Spleen (tissue), 11 donors: ENCODE results near the gene GJA3. TPM values are rescaled to one million over a fixed set of nuclear protein-coding genes. Genes with fewer than 3 reads are reported as not detected.

Experiments
- DNase-seq: peaks from one replicate; pipeline ENCODE4 v3.0.0-alpha.2; 2020
- H3K27ac ChIP-seq, 8 donors: fragments of 200-600 bp; sonication (generic) in 7 of 8; 1 replicate in 4 of 8; 2 replicates in 4 of 8; pipeline versions ENCODE4 v1.5.0 to v1.8.0; 2016 to 2021; ENCODE audit warnings: inconsistent platforms in 4 of 8, mild to moderate bottlenecking in 4 of 8, moderate library complexity in 1 of 8
- H3K27me3 ChIP-seq, 7 donors: fragments of 200-600 bp; sonication (generic) in 6 of 7; replicated peaks in 1 of 7; 1 replicate in 4 of 7; 2 replicates in 3 of 7; pipeline versions ENCODE4 v1.5.0 to v1.8.0; 2016 to 2021; ENCODE audit warnings: inconsistent platforms in 3 of 7, mild to moderate bottlenecking in 1 of 7
- H3K36me3 ChIP-seq, 6 donors: fragments of 200-600 bp; sonication (generic) in 5 of 6; 1 replicate in 4 of 6; 2 replicates in 2 of 6; pipeline versions ENCODE4 v1.5.0 to v1.8.0; 2016 to 2021; ENCODE audit warnings: inconsistent platforms in 2 of 6
- H3K4me1 ChIP-seq, 6 donors: fragments of 200-600 bp; sonication (generic) in 5 of 6; 1 replicate in 3 of 6; 2 replicates in 3 of 6; pipeline versions ENCODE4 v1.5.0 to v1.8.0; 2016 to 2021; ENCODE audit warnings: inconsistent platforms in 3 of 6
- H3K4me3 ChIP-seq, 8 donors: fragments of 200-600 bp; sonication (generic) in 7 of 8; 1 replicate in 4 of 8; 2 replicates in 4 of 8; pipeline versions ENCODE4 v1.5.0 to v1.8.0; 2016 to 2021; ENCODE audit warnings: inconsistent platforms in 4 of 8, mild to moderate bottlenecking in 4 of 8, moderate library complexity in 2 of 8
- H3K9me3 ChIP-seq, 8 donors: fragments of 200-600 bp; sonication (generic) in 7 of 8; 1 replicate in 4 of 8; 2 replicates in 4 of 8; pipeline versions ENCODE4 v1.5.0 to v1.8.0; 2016 to 2021; ENCODE audit warnings: inconsistent platforms in 4 of 8
- CTCF ChIP-seq, 11 experiments: fragments of 200-600 bp in 7 of 11; fragments of 450-650 bp in 4 of 11; sonication (generic) in 4 of 11; IDR thresholded peaks in 8 of 11; conservative IDR thresholded peaks in 3 of 11; 1 replicate in 7 of 11; 2 replicates in 4 of 11; pipeline versions ENCODE4 v1.4.0 to v1.8.0; 2016 to 2021; ENCODE audit warnings: antibody characterized with exemption in 11 of 11, inconsistent platforms in 4 of 11, mild to moderate bottlenecking in 1 of 11
- POLR2A ChIP-seq, 3 donors: fragments of 450-650 bp; IDR thresholded peaks; one replicate each; pipeline ENCODE4 v1.5.1; 2017; ENCODE audit warnings: antibody characterized with exemption in 3 of 3, mild to moderate bottlenecking in 1 of 3
- POLR2AphosphoS5 ChIP-seq, 3 donors: sonication (generic); formaldehyde crosslinking; IDR thresholded peaks; one replicate each; pipeline ENCODE4 v1.5.1; 2017; ENCODE audit warnings: antibody characterized with exemption in 3 of 3
- WGBS, 5 donors: extraction: QIAGEN DNeasy Blood & Tissue Kit in 3 of 5; methylation state at CpG; one replicate each; pipeline versions ENCODE4 v1.1.5 to v1.1.7; 2013 to 2018; 5-methylcytosine and 5-hydroxymethylcytosine counted together
- intact Hi-C: fragments of 100-400 bp; cut with DNase I; formaldehyde crosslinking; loops from one replicate; pipeline ENCODE4 v1.15.0; 2023; ENCODE audit warnings: low total_unique reads
- polyA plus RNA-seq, 3 donors: library from polyadenylated mRNA; stranded (reverse); fragments of 200-250 nt; gene quantifications; one replicate each; pipeline ENCODE4 v1.2.1, GENCODE V29; 2013
- total RNA-seq, 7 donors: library from RNA; depleted of rRNA in 3 of 7; stranded (reverse); fragments of >200 nt in 3 of 7; fragmentation: NEBNext Ultra II Directional in 4 of 7; extraction: Animal tissue kit (Norgen Biotek cat#: 25700) in 4 of 7; gene quantifications; one replicate each; pipeline versions ENCODE4 v1.1.0 to v1.2.1, GENCODE V29; 2016 to 2021
- donor health status: healthy with polysubstance abuse.
- donor health status: DM: no; HTN: no; CAD: no; lungs with moderate emphysema.
- donor health status: DM: no; HTN: no; CAD: no.
- donor health status: Bipolar disorder and iron deficiency.
- donor health status: healthy.
- donor health status: DM: no; HTN: no; CAD: no.
- donor health status: DM: yes; HTN: yes; CAD: no.

Gene GJA3
- total and polyA plus RNA-seq, 10 donors, result 0.12 to 0.43 (median 0.25) TPM

GRCh38 chr13:20141238-20142022 lies 19.4 kb downstream of the GJA3 start:
- H3K4me3 ChIP-seq, result peak overlapping the region in 2 of 8 donors; percentile 4 to 9
- H3K27ac ChIP-seq, result no peak overlapping the region
- H3K27me3 ChIP-seq, result peaks cover 0 to 98% (median 36%) of the 10 kb centered on the region in 7 donors

GRCh38 chr13:20140487-20140886 lies 20.4 kb downstream of the GJA3 start:
- intact Hi-C loops, result no loop called here
- Histone ChIP-seq H3K27me3 (peaks cover 0 to 98% (median 44%) of the 10 kb centered on the region in 7 donors), H3K4me1 (peaks cover 0 to 19% (median 9%) of the 10 kb centered on the region in 6 donors), H3K9me3 (no peaks in the 10 kb centered on the region), H3K27ac (no peak overlapping the region), H3K4me3 (no peak overlapping the region), H3K36me3 (no peaks in the 10 kb centered on the region)
- DNase-seq, result no peak
- no peak for TF ChIP-seq POLR2A (IDR thresholded peaks at IDR 0.05)
- TF ChIP-seq POLR2AphosphoS5 (IDR thresholded peaks at IDR 0.05), result no peak
- 63 to 89% (median 70%) methylated on average over 4 of the region's 4 CpGs for WGBS, 5 donors

More at GRCh38 chr13:20141238-20142022, 19.4 kb downstream of the GJA3 start:
- Histone ChIP-seq H3K4me1 (peaks cover 0 to 19% (median 9%) of the 10 kb centered on the region in 6 donors), H3K9me3 (no peaks in the 10 kb centered on the region), H3K36me3 (no peaks in the 10 kb centered on the region)
- 61 to 70% (median 65%) methylated on average over 11 to 14 of the region's 14 CpGs for WGBS, 5 donors
- no peak for DNase-seq
- intact Hi-C loops, result no loop called here
- TF ChIP-seq CTCF (IDR thresholded peaks at IDR 0.05 in 8 of 11, conservative IDR thresholded peaks at IDR 0.05 in 3 of 11), result no peak
- no peak for TF ChIP-seq POLR2AphosphoS5 (IDR thresholded peaks at IDR 0.05)
- no peak for TF ChIP-seq POLR2A (IDR thresholded peaks at IDR 0.05)

- intact Hi-C loops, result no loop called here
- no peak overlapping the region for H3K27ac ChIP-seq
- no peak overlapping the region for H3K4me3 ChIP-seq
- TF ChIP-seq POLR2AphosphoS5 (IDR thresholded peaks at IDR 0.05) (no peak), CTCF (IDR thresholded peaks at IDR 0.05 in 8 of 11, conservative IDR thresholded peaks at IDR 0.05 in 3 of 11) (no peak)
- H3K9me3 ChIP-seq, result no peaks in the 10 kb centered on the region
- 60 to 80% (median 66%) methylated on average over 2 of the region's 2 CpGs for WGBS, 5 donors
- H3K4me1 ChIP-seq, result peaks cover 0 to 19% (median 9%) of the 10 kb centered on the region in 6 donors
- H3K36me3 ChIP-seq, result no peaks in the 10 kb centered on the region
- peaks cover 0 to 99% (median 42%) of the 10 kb centered on the region in 7 donors for H3K27me3 ChIP-seq
- DNase-seq, result no peak
Measured at GRCh38 chr13:20137875-20138274, 23.0 kb downstream of the GJA3 start.

- TF ChIP-seq POLR2AphosphoS5 (IDR thresholded peaks at IDR 0.05) (no peak), POLR2A (IDR thresholded peaks at IDR 0.05) (no peak), CTCF (IDR thresholded peaks at IDR 0.05 in 8 of 11, conservative IDR thresholded peaks at IDR 0.05 in 3 of 11) (no peak)
- WGBS, 5 donors, result 29 to 35% (median 32%) methylated on average over 54 to 56 of the region's 56 CpGs
- no peak for DNase-seq
- Histone ChIP-seq H3K4me3 (peak overlapping the region in 1 of 8 donors; percentile 32), H3K27me3 (peaks cover 0 to 99% (median 34%) of the 10 kb centered on the region in 7 donors), H3K36me3 (no peaks in the 10 kb centered on the region), H3K9me3 (no peaks in the 10 kb centered on the region), H3K4me1 (peaks cover 0 to 13% (median 7%) of the 10 kb centered on the region in 6 donors), H3K27ac (no peak overlapping the region)
- intact Hi-C loops, result no loop called here
Measured at GRCh38 chr13:20136781-20137703, 23.8 kb downstream of the GJA3 start.
